Peyer's patch (tissue), 4 donors: ENCODE data around the gene TGFBR2. TPM values are rescaled to one million over a fixed set of nuclear protein-coding genes. Genes with fewer than 3 reads are reported as not detected.

Source experiments
- DNase-seq, 3 donors: peaks; one replicate each; pipeline ENCODE4 v3.0.0-alpha.2; 2017 to 2019
- H3K27ac ChIP-seq, 4 donors: fragments of 200-600 bp; sonication (generic); one replicate each; pipeline ENCODE4 v1.5.1; 2016 to 2019
- H3K27me3 ChIP-seq, 2 donors: fragments of 200-600 bp; sonication (generic); one replicate each; pipeline ENCODE4 v1.5.1; 2019
- H3K36me3 ChIP-seq, 3 donors: fragments of 200-600 bp; sonication (generic); one replicate each; pipeline ENCODE4 v1.5.1; 2016 to 2019
- H3K4me1 ChIP-seq, 4 donors: fragments of 200-600 bp; sonication (generic); one replicate each; pipeline ENCODE4 v1.5.1; 2016 to 2019
- H3K4me3 ChIP-seq, 4 donors: fragments of 200-600 bp; sonication (generic); 1 replicate in 3 of 4; 2 replicates in 1 of 4; pipeline ENCODE4 v1.5.1; 2016 to 2019; ENCODE audit warnings: mild to moderate bottlenecking in 1 of 4
- H3K9me3 ChIP-seq, 4 donors: fragments of 200-600 bp; sonication (generic); one replicate each; pipeline ENCODE4 v1.5.1; 2016 to 2019; ENCODE audit warnings: mild to moderate bottlenecking in 1 of 4
- POLR2A ChIP-seq, 2 donors: fragments of 450-650 bp; IDR thresholded peaks; one replicate each; pipeline ENCODE4 v1.5.1; 2017; ENCODE audit warnings: antibody characterized with exemption in 2 of 2, mild to moderate bottlenecking in 2 of 2, moderate library complexity in 2 of 2
- total RNA-seq, 4 donors: library from RNA; depleted of rRNA; stranded (reverse); fragments of >200 nt; gene quantifications; one replicate each; pipeline ENCODE4 v1.1.0, GENCODE V29; 2016
- TF ChIP-seq, protein P1 (sequence below), 6 experiments: fragments of 450-650 bp in 4 of 6; fragments of 200-600 bp in 2 of 6; sonication (generic) in 1 of 6; IDR thresholded peaks; one replicate each; pipeline ENCODE4 v1.5.1; 2017 to 2019; ENCODE audit warnings: antibody characterized with exemption in 6 of 6, mild to moderate bottlenecking in 3 of 6, moderate library complexity in 1 of 6

TGFBR2 gene
- total RNA-seq, 4 donors from 2014 or later, result 51.8 to 127 (median 105) TPM

DNA sequence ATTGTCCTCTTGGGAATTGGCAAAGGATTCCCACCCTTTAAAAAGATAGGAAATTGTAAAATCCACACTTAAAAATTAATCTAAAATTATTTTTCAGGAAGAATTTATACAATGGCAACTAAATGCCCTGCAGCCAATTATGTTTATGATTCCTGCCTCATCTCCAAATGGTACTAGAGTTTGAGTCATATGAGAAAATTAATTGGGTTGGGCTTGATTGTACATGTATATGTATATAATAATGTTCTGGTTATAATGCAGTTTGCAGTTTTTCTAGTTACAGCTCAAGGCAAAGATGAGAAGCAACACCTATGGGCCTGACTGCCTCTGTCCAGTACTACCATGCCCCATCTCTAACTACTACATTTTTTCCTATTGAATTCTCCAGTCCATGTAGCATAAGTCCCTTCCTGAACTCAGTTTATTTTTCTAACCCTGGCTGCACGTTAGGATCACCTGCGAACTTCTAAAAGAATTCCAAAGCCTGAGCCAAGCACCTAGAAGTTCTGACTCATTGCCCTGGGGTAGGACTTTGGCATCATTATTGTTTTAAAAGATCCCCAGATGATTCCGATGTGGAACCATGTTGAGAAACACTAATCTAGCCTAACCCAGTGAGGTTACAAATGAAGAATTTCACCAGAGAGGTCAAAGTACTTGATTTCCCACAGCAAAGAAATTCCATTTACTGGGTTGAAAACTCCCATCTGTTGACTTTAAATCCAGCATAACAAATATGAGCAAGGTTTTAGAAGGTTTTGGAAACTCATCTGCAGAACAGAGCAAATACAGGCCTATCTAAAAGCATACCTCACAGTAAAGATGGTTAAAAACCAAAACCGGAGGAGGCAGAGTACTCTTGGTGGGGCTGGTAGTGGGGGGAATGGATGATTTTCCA, 19.4 kb downstream of the TGFBR2 start:
- Histone ChIP-seq H3K27me3 (no peaks in the 10 kb centered on the region), H3K27ac (peak overlapping the region; percentile 33 to 83 (median 75)), H3K4me3 (no peak overlapping the region), H3K9me3 (no peaks in the 10 kb centered on the region), H3K36me3 (peaks cover 0 to 3% (median 0%) of the 10 kb centered on the region in 3 donors), H3K4me1 (peaks cover 0 to 68% (median 33%) of the 10 kb centered on the region in 4 donors)
- no peak for DNase-seq
- no peak for TF ChIP-seq POLR2A (IDR thresholded peaks at IDR 0.05)
- TF ChIP-seq, protein P1, sequence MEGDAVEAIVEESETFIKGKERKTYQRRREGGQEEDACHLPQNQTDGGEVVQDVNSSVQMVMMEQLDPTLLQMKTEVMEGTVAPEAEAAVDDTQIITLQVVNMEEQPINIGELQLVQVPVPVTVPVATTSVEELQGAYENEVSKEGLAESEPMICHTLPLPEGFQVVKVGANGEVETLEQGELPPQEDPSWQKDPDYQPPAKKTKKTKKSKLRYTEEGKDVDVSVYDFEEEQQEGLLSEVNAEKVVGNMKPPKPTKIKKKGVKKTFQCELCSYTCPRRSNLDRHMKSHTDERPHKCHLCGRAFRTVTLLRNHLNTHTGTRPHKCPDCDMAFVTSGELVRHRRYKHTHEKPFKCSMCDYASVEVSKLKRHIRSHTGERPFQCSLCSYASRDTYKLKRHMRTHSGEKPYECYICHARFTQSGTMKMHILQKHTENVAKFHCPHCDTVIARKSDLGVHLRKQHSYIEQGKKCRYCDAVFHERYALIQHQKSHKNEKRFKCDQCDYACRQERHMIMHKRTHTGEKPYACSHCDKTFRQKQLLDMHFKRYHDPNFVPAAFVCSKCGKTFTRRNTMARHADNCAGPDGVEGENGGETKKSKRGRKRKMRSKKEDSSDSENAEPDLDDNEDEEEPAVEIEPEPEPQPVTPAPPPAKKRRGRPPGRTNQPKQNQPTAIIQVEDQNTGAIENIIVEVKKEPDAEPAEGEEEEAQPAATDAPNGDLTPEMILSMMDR (IDR thresholded peaks at IDR 0.05), result no peak

DNA sequence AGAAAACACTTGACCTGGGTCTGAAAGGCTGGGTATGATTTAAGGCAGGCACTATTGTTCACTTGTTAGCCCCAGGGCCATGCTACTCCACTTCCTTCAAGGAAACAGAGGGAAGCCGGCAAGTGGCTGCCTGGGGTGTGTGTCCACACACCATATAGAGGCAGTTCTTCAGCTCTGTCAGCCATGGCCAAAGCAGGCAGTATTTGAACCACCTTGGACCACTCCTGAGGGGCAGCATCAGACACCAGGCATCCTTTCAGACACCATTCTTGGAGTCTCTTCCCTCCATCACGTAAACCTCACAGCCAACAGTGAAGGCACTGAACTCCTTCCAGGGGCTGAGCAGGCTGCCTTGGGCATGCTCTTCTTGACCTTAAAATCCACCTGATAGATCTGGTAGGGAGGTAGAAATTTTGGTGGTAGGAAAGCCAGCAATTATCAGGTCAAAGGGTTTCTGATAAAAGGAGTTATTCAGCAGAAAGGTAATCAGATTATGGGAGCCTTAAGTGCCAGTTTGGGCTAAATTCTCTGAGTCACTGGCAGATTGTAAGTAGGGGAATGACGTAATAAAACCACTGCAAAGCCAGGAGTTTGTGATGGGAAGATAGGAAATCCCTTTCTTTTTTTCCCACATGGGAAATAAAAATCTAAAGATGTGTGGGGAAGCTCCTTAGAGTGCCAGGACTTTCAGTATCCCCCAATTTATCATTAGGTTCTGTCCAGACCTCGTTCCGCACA, 20.2 kb downstream of the TGFBR2 start:
- Histone ChIP-seq H3K4me1 (peaks cover 0 to 65% (median 34%) of the 10 kb centered on the region in 4 donors), H3K36me3 (peaks cover 0 to 3% (median 0%) of the 10 kb centered on the region in 3 donors), H3K27ac (peak overlapping the region; percentile 33 to 83 (median 75)), H3K27me3 (no peaks in the 10 kb centered on the region), H3K9me3 (no peaks in the 10 kb centered on the region), H3K4me3 (no peak overlapping the region)
- TF ChIP-seq, protein P1 (IDR thresholded peaks at IDR 0.05), result no peak
- TF ChIP-seq POLR2A (IDR thresholded peaks at IDR 0.05), result no peak
- DNase-seq, result no peak

DNA sequence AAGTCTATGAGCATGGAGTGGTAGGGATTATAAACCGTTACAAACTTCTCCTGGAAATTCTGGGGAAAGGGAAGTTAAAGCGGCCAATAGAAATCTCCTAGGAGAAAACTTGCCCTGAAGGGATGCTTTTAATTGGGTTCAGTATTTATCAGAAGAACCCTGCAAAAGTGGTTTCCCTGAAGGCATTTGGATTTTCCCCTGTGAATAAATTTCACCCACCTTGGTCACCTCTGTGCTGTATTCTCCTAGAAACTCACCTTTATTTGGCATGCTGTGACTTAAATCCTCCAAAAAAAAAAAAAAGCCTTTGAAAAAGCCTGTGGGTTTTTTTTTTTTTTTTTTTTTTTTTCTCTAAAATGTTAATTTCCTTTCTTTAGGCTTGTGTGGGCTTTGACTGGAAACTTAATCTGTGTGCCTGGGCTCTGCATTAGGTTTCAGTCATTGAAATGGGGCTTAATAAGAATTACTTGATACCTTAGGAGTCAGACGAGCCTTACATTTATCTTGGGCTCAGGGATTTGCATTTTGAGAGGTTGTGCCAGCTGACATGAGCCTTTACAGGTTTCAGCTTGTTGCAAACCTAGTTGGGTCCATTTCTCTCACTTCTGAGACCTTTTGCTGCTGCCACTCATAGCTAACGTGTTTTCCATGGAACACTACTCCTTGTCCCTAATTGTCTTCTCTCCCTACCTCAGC, 22.0 kb downstream of the TGFBR2 start:
- H3K27me3 ChIP-seq, result no peaks in the 10 kb centered on the region
- TF ChIP-seq, protein P1 (IDR thresholded peaks at IDR 0.05), result no peak
- no peak for TF ChIP-seq POLR2A (IDR thresholded peaks at IDR 0.05)
- no peaks in the 10 kb centered on the region for H3K9me3 ChIP-seq
- DNase-seq, result no peak
- peaks cover 0 to 69% (median 43%) of the 10 kb centered on the region in 4 donors for H3K4me1 ChIP-seq
- H3K27ac ChIP-seq, result peak overlapping the region; percentile 70 to 83 (median 78)
- peak overlapping the region in 1 of 4 donors; percentile 12 for H3K4me3 ChIP-seq
- peaks cover 0 to 3% (median 0%) of the 10 kb centered on the region in 3 donors for H3K36me3 ChIP-seq

DNA sequence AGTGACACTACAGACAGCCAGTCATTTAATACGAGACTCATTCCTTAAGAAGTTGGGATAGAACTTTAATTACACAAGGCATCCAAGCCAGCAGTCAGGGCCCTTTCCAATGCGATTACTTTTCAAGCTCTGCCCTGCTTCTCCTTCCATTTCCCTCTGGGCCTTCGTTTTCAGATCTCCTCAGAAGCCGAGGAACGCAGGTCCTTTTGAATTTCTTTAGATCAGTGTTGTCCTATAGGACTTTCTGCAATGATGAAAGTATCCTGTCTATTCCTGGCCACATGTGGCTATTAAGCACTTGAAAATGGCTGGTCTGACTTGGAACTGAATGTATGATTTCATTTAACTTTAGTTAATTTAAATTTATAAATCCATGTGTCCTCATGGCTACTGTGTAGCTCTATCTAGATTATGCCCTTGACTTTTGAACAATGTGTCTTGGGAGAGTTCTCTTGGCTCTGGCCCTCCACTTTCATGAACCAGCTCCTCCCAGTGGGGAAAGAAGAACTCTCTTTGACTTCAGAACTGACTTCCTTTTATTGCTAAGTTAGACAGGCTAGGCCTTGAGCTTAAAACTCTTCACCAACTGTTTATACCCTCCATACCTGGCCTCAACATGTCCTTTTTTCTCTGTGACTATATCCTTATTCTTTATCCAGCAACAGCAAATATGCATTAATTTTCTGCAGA, 22.6 kb downstream of the TGFBR2 start:
- Histone ChIP-seq H3K36me3 (peaks cover 0 to 3% (median 0%) of the 10 kb centered on the region in 3 donors), H3K4me3 (no peak overlapping the region), H3K9me3 (no peaks in the 10 kb centered on the region), H3K27ac (peak overlapping the region; percentile 70 to 83 (median 78)), H3K4me1 (peaks cover 0 to 67% (median 44%) of the 10 kb centered on the region in 4 donors), H3K27me3 (no peaks in the 10 kb centered on the region)
- TF ChIP-seq, protein P1 (IDR thresholded peaks at IDR 0.05), result peak in 5 of 6 experiments; percentile 30 to 57 (median 40)
- no peak for TF ChIP-seq POLR2A (IDR thresholded peaks at IDR 0.05)
- DNase-seq, result peak in 1 of 3 donors; percentile 70
